Measurements from ENCODE around the gene ROBO2. TPM values are rescaled to one million over a fixed set of nuclear protein-coding genes. Genes with fewer than 3 reads are reported as not detected.

The ROBO2 gene
- total RNA-seq, 1 experiment from 2014 or later, result under 0.01 TPM

DNA sequence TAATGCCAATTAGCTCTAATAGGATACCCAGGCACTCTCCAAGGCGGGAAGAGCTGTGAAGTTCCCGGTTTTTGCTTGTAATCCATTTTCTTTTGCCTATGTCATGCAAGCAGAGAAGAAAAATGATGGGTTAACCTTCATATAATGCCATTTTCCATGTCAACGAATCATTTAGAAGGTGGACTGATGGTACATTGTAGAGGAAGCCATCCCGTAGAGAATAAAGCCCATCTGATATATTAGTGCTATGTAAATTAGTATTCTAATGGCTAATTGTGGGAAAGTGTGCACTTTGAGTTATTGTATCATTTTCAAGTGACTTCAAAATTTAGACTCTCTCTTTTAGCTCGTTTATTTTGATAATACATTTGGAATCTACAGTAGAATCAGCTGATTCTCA is 509.1 kb downstream of the ROBO2 start:
- DNase-seq (ENCODE audit: low read depth), result no peak

DNA sequence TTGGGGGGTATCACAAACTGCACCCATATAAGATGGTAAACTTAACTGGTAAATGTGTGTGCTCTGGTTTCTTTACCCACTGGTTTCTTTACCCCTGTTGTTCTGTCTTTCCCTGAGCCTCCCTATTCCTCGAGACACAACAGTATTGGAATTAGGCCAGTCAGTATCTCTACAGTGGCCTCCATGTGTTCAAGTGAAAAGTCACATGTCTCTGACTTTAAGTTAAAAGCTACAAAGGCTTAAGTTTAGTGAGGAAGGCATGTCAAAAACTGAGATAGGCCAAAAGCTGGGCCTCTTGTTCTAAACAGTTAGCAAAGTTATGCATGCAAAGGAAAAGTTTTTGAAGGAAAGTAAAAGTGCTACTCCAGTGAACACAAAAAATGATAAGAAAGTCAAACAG is 513.3 kb downstream of the ROBO2 start:
- DNase-seq (ENCODE audit: low read depth), result no peak

DNA sequence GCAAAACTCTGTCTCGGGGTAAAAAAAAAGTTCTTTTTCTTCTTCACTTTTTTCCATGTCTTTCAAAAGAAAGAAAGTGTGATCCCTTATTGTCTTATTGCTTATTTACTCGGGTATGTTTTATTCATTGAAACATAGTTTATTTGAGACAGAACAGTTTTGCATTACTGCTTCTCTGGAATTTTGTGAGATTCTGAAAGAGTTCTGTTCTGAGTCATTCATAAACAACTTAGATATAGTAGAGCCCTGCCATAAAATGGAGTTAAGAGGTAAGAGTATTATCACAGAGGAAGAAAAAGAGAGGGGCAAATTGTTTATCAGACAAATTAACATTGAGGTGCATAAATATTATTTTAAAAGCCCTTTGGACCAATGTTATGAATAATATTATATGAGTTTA is 522.2 kb downstream of the ROBO2 start:
- DNase-seq (ENCODE audit: low read depth), result no peak

DNA sequence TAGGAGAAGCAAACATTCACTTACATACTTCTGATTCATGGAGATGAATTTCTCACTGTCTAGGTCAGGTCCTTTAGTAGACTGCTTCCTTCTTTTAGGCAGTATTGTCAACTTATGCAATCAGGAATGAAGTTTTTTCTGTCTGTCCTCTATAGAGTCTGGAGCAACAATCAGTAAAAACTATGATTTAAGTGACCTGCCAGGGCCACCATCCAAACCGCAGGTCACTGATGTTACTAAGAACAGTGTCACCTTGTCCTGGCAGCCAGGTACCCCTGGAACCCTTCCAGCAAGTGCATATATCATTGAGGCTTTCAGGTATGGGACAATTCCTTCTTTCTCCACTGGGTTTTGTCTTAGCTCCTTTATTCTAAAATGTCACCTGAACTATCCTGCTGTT is 523.1 kb downstream of the ROBO2 start:
- DNase-seq (ENCODE audit: low read depth), result no peak

DNA sequence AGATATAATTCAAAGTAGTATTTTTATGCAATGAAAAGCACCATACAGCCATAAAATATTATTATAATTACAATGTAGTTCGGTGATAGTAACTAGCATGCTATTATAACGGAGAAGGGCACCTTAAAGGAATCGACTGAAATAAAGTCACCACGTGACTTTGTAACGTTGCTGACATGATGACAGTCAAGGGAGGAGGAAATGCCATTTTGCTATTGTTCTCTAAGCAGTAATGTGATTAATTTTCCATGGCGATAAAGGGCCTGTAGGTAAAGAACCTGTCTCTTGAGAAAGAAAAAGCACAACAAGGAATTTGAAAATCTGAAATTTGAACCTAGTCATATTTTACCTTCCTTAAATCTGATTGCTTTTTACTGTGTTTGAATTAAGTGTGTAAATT is 526.2 kb downstream of the ROBO2 start:
- no peak for DNase-seq (ENCODE audit: low read depth)

DNA sequence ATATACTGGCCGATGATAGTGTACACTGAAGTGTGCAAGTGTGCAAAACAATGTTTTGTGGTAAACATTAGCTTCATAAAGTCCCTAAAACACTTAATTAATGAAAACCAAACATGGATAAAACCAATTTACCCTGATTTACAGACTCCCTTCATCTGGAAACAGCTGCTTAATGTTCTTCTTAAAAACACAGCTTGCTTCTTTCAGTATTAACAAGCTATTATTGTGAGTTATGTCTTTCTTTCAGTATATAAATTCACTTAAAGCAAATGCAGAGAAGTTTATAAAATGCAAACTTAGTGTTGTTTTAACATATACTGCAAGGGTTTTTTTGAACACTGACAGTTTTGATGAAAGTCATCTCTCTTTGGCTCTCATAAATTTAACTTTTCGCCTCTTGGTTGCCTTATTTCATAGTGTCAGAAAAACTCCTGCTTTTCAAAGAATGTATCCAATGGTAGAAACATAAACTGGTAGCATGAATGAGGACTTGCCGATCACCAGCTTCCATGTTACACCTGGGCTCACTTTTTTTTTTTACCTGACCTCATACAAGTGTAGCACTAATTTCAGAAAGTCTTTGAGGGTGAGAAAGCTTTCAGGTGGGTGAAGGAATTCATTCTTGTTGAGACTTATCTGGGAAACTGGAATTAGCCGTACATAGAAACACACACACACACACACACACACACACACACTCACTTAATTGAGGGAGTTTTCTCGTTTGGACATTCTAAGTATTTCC is 532.2 kb downstream of the ROBO2 start:
- no peak for DNase-seq (ENCODE audit: low read depth)

DNA sequence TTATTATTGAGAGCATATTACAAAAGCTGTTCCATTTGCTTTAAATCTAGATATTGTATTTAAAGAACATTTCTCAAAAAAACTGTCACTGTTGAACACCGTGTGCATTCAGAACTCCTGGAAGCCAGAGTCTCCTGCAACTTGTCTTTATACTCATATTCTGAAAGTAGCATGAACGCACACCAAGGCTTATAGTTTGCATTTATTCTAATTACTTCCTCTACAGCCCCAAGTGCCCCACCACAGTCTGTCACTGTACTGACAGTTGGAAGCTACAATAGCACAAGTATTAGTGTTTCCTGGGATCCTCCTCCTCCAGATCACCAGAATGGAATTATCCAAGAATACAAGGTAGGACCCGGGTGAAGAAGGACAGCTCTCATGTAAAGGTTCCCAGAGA is 537.4 kb downstream of the ROBO2 start:
- no peak for DNase-seq (ENCODE audit: low read depth)

DNA sequence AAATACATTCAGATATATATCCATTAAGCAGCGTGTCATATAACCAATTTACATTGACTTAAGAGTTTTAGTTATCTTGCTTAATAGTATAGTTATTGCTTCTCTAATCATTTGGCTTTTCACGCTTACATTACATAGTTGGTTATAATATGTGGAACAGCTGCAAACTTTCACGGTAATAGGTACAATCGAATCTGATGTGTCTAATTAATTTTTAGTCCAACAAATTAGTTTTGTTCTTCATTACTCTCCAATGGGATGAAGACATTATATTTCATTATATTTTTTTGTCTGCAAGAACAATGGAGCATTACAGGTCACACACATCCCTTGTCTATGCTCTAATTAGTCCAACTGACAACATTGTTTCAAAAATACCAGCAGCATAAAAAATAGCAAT is 546.3 kb downstream of the ROBO2 start:
- DNase-seq (ENCODE audit: low read depth), result no peak

DNA sequence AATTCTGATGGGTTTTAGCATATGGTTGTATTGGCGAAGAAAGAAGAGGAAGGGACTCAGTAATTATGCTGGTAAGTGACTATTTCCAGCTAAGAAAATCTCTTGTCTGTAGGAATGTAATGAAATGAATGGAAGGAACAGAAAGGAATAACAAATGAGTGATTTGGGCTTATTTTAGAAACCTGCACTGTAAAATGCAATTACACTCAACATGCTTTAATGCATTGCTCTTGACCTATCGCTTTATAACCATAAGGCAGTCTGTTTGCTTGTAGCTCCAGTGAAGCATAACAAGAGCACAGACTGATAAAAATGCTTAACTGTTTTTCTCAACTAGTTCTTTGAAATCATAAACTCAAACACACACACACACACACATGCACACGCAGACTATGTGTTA is 549.0 kb downstream of the ROBO2 start:
- no peak for DNase-seq (ENCODE audit: low read depth)

DNA sequence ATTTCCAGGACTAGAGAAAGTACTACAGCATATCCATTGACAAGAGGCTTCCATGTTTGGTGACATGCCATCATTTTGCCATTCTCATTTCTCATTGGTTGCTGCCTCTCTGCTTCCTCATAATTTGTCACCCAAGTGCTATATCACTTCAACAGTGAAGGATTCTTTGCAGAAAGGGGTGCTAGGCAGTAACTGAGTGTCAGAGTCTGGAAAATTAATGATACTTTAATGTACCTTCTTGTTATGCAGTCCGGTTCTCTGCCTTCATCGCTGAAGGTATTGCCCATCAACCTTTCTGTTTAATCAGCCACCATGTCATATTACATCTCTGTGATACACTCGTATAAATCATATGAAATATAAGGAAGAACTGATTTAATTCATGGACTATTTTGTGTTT is 550.3 kb downstream of the ROBO2 start:
- no peak for DNase-seq (ENCODE audit: low read depth)

DNA sequence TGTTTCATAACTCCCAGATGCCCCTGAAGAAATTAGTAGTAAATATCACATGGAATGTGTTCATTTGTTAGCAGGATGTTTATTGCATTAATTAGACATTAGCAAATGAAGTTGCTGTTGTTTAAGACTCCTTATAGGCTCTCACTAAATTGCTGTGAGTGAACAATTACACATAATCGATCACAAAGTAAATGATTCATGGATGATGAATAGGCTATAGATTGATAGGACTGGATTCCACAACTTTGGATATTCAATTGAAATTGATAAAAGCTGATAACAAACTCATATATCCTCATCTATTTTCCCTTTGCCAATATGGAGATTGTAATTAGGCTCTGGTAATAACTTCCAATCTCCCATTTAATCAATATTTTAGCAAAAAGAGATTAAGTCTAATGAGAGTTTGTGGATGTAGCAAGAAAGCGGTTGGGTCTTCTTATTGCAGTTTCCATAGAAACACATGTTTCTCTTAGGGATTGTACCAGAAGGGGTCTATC is 555.5 kb downstream of the ROBO2 start:
- no peak for DNase-seq (ENCODE audit: low read depth)

DNA sequence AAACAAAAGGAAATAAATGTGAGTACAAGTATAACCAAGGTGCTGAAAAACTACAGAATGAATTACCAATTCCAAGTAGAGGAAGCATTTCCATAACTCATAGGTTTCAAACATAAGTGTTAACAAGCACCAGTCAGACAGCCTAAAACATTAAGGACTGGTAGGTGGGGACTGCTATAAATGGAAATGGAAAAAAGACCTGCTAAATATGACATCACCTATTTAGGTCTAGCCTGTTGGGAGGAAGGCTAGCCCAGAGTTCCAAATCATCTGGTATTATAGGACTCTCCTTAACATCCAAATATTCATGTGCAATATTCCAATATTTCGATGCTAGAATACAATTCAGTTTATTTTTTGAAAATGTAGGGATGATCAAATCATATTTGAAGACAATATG is 560.0 kb downstream of the ROBO2 start:
- no peak for DNase-seq (ENCODE audit: low read depth)

DNA sequence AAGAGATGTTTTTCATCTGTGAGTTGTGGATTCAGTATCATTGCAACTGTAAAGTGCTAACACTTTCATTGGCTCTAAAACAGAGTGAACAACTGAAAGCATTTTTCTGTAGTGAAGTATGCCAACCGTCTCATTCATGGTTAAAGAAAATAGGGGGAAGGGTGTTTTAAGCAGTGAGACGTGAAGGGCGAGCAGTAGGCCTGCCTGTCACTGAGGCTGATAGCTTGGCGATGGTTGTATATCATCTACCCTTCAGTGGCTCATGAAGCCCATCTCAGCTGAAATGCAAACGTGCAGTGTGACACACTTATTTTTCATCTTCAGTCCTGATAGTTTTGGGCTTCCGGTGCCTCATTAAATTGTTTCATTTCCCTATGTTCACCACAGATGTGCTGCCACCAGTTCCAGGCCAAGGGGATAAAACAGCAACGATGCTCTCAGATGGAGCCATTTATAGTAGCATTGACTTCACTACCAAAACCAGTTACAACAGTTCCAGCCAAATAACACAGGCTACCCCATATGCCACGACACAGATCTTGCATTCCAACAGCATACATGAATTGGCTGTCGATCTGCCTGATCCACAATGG is 562.0 kb downstream of the ROBO2 start:
- DNase-seq (ENCODE audit: low read depth), result no peak

DNA sequence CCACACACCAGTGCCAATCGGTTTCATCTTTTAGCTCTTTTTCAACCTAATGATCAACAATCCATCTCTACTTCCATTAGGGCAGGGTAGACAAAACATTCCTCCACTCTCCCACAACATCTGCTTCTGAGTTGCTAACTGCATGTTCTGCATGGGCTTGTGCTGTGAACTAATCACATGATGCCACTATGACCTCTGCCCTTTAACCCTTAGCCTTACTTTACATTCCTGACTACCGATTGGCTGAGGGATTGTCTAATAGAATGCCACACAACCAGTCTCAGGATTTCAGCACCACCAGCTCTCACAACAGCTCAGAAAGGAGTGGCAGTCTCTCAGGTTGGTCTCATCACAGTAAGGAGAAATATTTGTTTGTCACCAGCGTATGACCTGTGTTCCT is 562.8 kb downstream of the ROBO2 start:
- no peak for DNase-seq (ENCODE audit: low read depth)

DNA sequence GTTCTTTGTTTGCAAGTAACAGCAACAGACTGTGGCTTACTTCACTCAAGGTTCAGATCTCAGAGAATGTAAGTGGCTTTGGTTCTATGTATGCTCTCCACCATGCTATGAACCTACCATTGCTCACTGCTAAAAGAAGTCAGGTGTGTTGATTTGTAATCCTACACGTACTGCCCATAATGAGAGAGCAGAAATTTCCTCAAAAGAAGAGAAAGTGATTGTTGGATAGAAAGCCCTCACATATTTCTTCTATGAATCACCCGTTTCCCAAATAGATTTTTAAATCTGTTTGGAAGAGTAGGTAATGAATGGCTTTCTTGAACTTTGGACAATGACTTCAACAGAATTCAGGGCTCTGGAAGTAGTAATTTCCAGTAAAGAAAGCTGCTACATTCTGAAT is 565.4 kb downstream of the ROBO2 start:
- DNase-seq (ENCODE audit: low read depth), result peak; percentile 45

DNA sequence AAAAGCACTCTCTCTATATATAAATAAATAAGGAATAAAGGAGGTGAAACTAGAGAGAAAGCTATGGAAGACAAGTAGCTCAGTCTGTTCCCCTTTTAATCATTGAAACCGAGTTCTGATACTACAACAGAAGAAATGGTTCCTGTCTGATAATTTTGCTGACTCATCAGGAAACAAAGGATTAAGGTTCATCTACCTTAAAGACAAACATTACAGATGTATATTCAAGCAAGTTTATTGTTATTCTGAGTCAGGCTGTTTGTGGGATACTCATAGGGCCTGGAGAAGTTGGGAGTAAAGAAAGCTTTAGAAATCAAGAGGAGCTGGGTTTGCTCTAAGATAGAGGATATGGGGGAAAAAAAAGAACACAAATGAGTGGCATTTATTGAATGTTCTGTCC is 566.0 kb downstream of the ROBO2 start:
- peak; percentile 17 for DNase-seq (ENCODE audit: low read depth)

DNA sequence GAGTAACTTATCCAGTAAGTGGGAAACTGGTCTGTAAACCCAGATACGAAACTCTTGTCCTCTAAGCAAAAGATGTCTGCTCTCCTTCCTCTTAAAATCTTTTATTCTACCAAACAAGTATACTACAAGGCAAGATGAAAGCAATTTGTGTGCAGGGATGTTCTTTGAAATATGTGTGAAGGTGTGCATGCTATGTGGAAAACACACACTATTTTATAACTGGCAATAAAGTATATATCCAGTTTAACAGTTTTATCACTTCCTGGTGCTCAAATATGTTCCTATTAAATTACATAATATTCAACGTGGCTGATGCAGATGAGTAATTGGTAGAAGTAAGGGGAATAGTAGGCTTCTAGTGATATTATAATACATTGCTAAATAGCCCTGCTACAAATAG is 566.5 kb downstream of the ROBO2 start:
- DNase-seq (ENCODE audit: low read depth), result no peak

DNA sequence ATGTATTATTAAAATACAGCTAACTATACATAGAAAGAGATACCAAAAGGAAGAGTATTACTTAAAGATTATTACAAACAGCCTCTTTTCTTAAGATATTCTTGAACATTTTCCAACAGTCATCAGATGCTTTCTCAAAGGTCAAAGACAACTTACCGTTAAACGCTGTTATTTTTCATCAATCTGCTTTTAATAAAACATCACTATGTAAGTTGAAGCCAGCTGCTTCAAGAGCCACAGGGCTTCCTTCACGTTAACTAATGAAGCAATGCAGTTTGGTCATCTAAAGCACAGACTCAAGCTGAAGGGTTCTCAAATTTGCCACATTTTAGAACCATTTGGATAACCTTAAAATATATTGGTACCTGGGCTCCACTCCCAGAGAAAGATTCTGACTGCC is 578.8 kb downstream of the ROBO2 start:
- no peak for DNase-seq (ENCODE audit: low read depth)

DNA sequence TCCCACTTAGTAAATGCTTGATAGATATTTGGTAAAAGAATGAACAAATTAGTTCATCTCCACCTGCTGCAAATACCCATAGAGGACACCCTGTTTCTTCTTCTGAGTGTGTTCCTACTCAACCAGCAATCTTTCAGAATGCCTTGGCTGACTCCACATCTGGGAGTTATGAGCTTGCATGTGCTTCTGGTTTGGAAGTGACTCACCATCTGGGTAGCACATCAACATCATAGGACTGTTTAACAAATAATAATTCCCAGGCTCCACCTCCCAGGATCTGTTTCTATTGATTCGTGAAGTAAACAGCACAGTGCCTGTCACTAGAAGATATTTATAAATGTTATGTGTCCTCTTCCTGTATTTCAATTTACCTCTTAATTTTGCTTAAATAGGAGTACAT is 580.1 kb downstream of the ROBO2 start:
- peak; percentile 10 for DNase-seq (ENCODE audit: low read depth)

DNA sequence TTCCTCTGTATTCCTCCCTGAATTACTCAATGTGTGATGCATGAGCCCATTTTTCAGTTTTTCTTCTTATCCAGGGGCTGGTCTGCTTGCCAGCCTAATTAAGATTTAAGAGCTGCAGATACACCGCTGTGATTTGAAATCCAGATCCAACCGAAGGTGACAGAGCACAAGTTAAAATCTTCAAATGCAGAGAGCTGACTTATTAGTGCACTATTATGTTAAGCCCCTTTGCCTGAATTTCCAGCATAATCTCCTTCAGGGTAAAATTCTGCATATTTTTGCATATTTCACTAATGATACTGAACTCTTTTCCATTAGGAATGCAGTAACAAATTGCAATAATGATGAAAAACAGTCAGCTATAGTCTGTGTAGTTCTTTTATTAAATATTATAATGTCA is 583.6 kb downstream of the ROBO2 start:
- no peak for DNase-seq (ENCODE audit: low read depth)

DNA sequence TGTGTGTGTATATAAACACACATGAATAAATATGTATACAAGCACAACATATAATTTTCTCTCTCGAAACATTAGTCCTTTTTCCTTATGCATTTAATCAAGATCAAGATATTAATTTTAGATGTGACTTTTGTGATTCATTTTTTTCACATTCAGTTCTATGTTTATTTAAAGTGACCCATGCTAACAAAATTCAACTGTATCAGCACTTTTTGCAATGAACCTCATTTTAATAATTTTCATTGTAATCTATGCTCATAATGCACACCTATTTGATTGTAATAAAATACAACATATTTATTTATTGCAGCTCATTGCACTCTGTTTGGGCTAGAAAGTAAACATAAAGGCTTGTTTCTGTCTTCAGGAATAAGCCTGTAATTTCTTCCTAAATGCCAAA is 586.3 kb downstream of the ROBO2 start:
- DNase-seq (ENCODE audit: low read depth), result no peak

DNA sequence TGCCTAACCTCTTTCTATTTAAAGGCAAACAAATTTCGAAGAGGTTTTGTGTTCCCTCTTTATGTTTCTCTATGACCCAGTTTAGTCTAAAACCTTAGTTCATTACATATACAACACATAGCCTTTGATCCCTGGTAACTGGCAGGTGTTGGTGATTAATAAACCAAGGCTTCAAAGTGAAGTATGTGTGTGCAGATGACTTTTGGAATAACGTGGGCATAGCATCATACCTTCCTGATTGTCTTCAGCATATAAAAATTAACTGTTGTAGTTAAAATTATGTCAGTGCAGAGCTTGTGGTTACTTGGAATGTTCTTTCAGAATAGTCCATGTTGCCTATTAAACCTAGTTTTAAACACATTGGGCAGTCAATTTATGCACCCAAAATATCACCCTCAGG is 608.3 kb downstream of the ROBO2 start:
- no peak for DNase-seq (ENCODE audit: low read depth)

DNA sequence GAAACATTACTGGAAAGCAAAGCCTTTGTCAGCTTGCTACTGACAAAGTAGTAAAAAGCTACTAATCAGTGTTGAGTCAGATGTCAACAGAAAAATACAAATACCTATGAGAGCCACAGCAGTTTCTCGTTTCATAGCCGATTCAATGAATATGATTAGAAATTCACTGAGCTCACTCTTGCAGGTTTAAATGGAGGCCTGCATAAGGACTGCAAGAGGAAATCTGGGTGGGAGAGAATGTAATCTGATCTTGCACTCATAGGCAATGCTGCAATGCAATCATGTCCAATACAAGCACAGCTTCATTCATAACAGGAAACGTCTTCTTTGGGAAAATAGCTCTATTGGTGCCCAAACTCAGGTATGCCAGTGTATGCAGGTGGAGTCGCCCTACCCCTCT is 608.8 kb downstream of the ROBO2 start:
- no peak for DNase-seq (ENCODE audit: low read depth)

All from HT1080 (cell line).